ENCODE data around the gene TRAF2. TPM values are rescaled to one million over a fixed set of nuclear protein-coding genes. Genes with fewer than 3 reads are reported as not detected.

The TRAF2 gene
- total and polyA plus RNA-seq, 2 of the 13 experiments (the other 11 are each of a cell fraction or from before 2014, with no cell fraction given) = 12.4 to 13.6 TPM

GRCh38 chr9:136848393-136849037 is 37.8 kb upstream of the TRAF2 start (continued):
- peak; percentile 55; the same call in 1 of the 2 replicates for TF ChIP-seq ETV6 (CRISPR knock-in tag; conservative IDR thresholded peaks at IDR 0.05)
- TF ChIP-seq ZNF572 (CRISPR knock-in tag; IDR thresholded peaks at IDR 0.05) = no peak; the same call in 1 of the 2 replicates
- TF ChIP-seq ZNF607 (CRISPR knock-in tag; IDR thresholded peaks at IDR 0.05; ENCODE audit: borderline replicate concordance) = peak; percentile 12; the same call in 1 of the 2 replicates
- TF ChIP-seq SP5 (CRISPR knock-in tag; IDR thresholded peaks at IDR 0.05; ENCODE audit: borderline replicate concordance, low read depth) = 0 out of 2 replicates have a peak, but pooled peaks have one; percentile 24
- peak; percentile 19; the same call in 1 of the 2 replicates for TF ChIP-seq ZFY (CRISPR knock-in tag; IDR thresholded peaks at IDR 0.05)
- 0 out of 2 replicates have a peak, but pooled peaks have one; percentile 17 for TF ChIP-seq JUNB (CRISPR knock-in tag; IDR thresholded peaks at IDR 0.05; ENCODE audit: borderline replicate concordance)
- TF ChIP-seq PAX8 (CRISPR knock-in tag; IDR thresholded peaks at IDR 0.05; ENCODE audit: borderline replicate concordance) = peak; percentile 43; the same call in 1 of the 2 replicates
- TF ChIP-seq KLF6 (CRISPR knock-in tag; IDR thresholded peaks at IDR 0.05) = 0 out of 2 replicates have a peak, but pooled peaks have one; percentile 68
- TF ChIP-seq AGO2 (optimal IDR thresholded peaks at IDR 0.05; ENCODE audit: low read depth, low read length) = peak; percentile 86
- peak; percentile 38; the same call in 1 of the 2 replicates for TF ChIP-seq CCDC6 (CRISPR knock-in tag; IDR thresholded peaks at IDR 0.05)
- peak; percentile 27; the same call in 1 of the 2 replicates for TF ChIP-seq ZNF841 (CRISPR knock-in tag; IDR thresholded peaks at IDR 0.05; ENCODE audit: borderline replicate concordance)
- TF ChIP-seq NR3C1 (CRISPR knock-in tag; IDR thresholded peaks at IDR 0.05) = no peak
- peak; percentile 53 for TF ChIP-seq POLR2AphosphoS5 (IDR thresholded peaks at IDR 0.05; ENCODE audit: low read depth, low read length)
- TF ChIP-seq KDM2A (CRISPR knock-in tag; IDR thresholded peaks at IDR 0.05; ENCODE audit: borderline replicate concordance, low read depth) = peak; percentile 19; the same call in 1 of the 2 replicates
- TF ChIP-seq ZFP1 (CRISPR knock-in tag; IDR thresholded peaks at IDR 0.05) = peak; percentile 41; the same call in 1 of the 2 replicates
- TF ChIP-seq HNF1A (IDR thresholded peaks at IDR 0.05; ENCODE audit: low read depth) = no peak
- TF ChIP-seq HNF1A (CRISPR knock-in tag; IDR thresholded peaks at IDR 0.05; ENCODE audit: borderline replicate concordance) = no peak; the same call in 1 of the 2 replicates
- TF ChIP-seq HINFP (CRISPR knock-in tag; IDR thresholded peaks at IDR 0.05; ENCODE audit: low read depth) = 0 out of 2 replicates have a peak, but pooled peaks have one; percentile 2
- TF ChIP-seq, protein P1, sequence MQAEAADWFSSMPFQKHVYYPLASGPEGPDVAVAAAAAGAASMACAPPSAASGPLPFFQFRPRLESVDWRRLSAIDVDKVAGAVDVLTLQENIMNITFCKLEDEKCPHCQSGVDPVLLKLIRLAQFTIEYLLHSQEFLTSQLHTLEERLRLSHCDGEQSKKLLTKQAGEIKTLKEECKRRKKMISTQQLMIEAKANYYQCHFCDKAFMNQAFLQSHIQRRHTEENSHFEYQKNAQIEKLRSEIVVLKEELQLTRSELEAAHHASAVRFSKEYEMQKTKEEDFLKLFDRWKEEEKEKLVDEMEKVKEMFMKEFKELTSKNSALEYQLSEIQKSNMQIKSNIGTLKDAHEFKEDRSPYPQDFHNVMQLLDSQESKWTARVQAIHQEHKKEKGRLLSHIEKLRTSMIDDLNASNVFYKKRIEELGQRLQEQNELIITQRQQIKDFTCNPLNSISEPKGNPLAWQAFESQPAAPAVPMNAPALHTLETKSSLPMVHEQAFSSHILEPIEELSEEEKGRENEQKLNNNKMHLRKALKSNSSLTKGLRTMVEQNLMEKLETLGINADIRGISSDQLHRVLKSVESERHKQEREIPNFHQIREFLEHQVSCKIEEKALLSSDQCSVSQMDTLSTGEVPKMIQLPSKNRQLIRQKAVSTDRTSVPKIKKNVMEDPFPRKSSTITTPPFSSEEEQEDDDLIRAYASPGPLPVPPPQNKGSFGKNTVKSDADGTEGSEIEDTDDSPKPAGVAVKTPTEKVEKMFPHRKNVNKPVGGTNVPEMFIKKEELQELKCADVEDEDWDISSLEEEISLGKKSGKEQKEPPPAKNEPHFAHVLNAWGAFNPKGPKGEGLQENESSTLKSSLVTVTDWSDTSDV (CRISPR knock-in tag; IDR thresholded peaks at IDR 0.05) = no peak
